Chondrocyte (in vitro differentiated cells): ENCODE results near the gene PMAIP1. TPM values are rescaled to one million over a fixed set of nuclear protein-coding genes. Genes with fewer than 3 reads are reported as not detected.

ENCODE experiments used
- DNase-seq: peaks from one replicate; pipeline ENCODE4 v3.0.0; 2021; ENCODE audit warnings: mixed read lengths, low spot score
- H3K27ac Mint-ChIP-seq: one replicate; pipeline ENCODE4 v1.8.0; 2021; ENCODE audit warnings: mild to moderate bottlenecking, moderate library complexity, mixed read lengths; ENCODE audit not compliant: unreplicated experiment
- H3K27me3 Mint-ChIP-seq: 2 replicates; pipeline ENCODE4 v1.8.0; 2021; ENCODE audit warnings: low read depth, mixed read lengths
- H3K36me3 Mint-ChIP-seq: 2 replicates; pipeline ENCODE4 v1.8.0; 2021; ENCODE audit warnings: low read depth, mixed read lengths
- H3K4me1 Mint-ChIP-seq: 2 replicates; pipeline ENCODE4 v1.8.0; 2021; ENCODE audit warnings: low read depth, mild to moderate bottlenecking, mixed read lengths
- H3K4me3 Mint-ChIP-seq: one replicate; pipeline ENCODE4 v1.8.0; 2021; ENCODE audit warnings: mild to moderate bottlenecking, moderate library complexity, mixed read lengths; ENCODE audit not compliant: unreplicated experiment
- H3K9me3 Mint-ChIP-seq: 2 replicates; pipeline ENCODE4 v1.8.0; 2021; ENCODE audit warnings: low read depth, mixed read lengths
- total RNA-seq: library from RNA; stranded (reverse); gene quantifications from 3 replicates; pipeline ENCODE4 v1.2.1, GENCODE V29; 2021
- TF ChIP-seq, protein P1 (sequence below): fragments of 200-600 bp; sonication (generic); IDR thresholded peaks from 2 replicates; pipeline ENCODE4 v1.5.0; 2021; ENCODE audit warnings: antibody characterized with exemption, mild to moderate bottlenecking, moderate library complexity

Gene PMAIP1
- total RNA-seq, 1 donor from 2014 or later, result 8.0 TPM

- DNase-seq, result no peak
- no peak overlapping the region for H3K27ac Mint-ChIP-seq
- H3K27me3 Mint-ChIP-seq, result peaks cover 4% of the 10 kb centered on the region
- no peaks in the 10 kb centered on the region for H3K4me1 Mint-ChIP-seq
- H3K4me3 Mint-ChIP-seq, result no peak overlapping the region
- no peaks in the 10 kb centered on the region for H3K9me3 Mint-ChIP-seq
- H3K36me3 Mint-ChIP-seq, result peaks cover 1% of the 10 kb centered on the region
- TF ChIP-seq, protein P1, sequence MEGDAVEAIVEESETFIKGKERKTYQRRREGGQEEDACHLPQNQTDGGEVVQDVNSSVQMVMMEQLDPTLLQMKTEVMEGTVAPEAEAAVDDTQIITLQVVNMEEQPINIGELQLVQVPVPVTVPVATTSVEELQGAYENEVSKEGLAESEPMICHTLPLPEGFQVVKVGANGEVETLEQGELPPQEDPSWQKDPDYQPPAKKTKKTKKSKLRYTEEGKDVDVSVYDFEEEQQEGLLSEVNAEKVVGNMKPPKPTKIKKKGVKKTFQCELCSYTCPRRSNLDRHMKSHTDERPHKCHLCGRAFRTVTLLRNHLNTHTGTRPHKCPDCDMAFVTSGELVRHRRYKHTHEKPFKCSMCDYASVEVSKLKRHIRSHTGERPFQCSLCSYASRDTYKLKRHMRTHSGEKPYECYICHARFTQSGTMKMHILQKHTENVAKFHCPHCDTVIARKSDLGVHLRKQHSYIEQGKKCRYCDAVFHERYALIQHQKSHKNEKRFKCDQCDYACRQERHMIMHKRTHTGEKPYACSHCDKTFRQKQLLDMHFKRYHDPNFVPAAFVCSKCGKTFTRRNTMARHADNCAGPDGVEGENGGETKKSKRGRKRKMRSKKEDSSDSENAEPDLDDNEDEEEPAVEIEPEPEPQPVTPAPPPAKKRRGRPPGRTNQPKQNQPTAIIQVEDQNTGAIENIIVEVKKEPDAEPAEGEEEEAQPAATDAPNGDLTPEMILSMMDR, result no peak
Observed at GRCh38 chr18:59941331-59941730, 41.5 kb downstream of the PMAIP1 start.

DNA sequence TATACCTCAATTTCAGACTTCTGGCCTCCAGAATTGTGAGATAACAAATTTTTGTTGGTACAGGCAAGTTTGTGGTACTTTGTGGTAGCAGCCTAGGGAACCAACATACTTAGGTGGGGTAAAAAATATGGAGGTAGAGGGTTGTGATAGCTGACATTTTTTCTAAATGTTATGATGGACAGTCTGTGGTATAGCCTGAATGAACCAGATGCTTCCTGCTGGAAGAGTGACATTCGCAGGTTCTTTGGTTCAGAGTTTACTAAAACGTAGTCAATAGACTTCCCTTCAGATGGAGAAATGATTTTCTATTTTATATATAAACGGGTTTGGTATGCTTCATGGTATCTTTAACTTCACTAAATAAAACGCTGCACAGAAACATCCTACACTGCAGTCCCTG lies 42.8 kb downstream of the PMAIP1 start:
- Mint-ChIP-seq H3K9me3 (no peaks in the 10 kb centered on the region), H3K27ac (no peak overlapping the region), H3K4me3 (no peak overlapping the region), H3K36me3 (peaks cover 1% of the 10 kb centered on the region), H3K27me3 (peaks cover 4% of the 10 kb centered on the region), H3K4me1 (no peaks in the 10 kb centered on the region)
- TF ChIP-seq, protein P1, result no peak
- no peak for DNase-seq

DNA sequence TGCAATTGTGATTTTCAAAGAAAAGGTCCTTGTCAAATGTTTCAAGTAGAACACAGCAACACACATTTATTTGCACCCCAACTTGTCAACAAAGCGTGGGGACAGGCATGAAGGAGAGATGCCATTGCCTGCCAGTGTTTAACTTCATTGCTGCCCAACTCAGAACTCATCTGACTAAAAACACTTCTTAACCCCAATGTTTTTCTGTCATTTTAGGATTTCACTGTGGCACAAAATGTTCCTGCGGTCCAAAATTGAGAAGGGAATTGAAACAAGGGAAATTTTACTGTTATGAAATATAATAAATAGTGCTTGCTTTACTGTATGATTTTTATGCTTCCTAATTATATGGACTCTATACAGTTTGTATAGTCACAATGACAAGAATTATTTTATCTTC lies 45.7 kb downstream of the PMAIP1 start:
- Mint-ChIP-seq H3K9me3 (no peaks in the 10 kb centered on the region), H3K4me1 (no peaks in the 10 kb centered on the region), H3K36me3 (no peaks in the 10 kb centered on the region), H3K27ac (no peak overlapping the region), H3K4me3 (no peak overlapping the region), H3K27me3 (no peaks in the 10 kb centered on the region)
- TF ChIP-seq, protein P1, result no peak
- no peak for DNase-seq

GRCh38 chr18:59950215-59950944 lies 50.6 kb downstream of the PMAIP1 start:
- no peak overlapping the region for H3K4me3 Mint-ChIP-seq
- TF ChIP-seq, protein P1, result no peak
- H3K9me3 Mint-ChIP-seq, result no peaks in the 10 kb centered on the region
- H3K4me1 Mint-ChIP-seq, result peaks cover 13% of the 10 kb centered on the region
- H3K27ac Mint-ChIP-seq, result no peak overlapping the region
- no peaks in the 10 kb centered on the region for H3K36me3 Mint-ChIP-seq
- no peak for DNase-seq
- no peaks in the 10 kb centered on the region for H3K27me3 Mint-ChIP-seq

GRCh38 chr18:59951591-59951990 lies 51.8 kb downstream of the PMAIP1 start:
- Mint-ChIP-seq H3K27me3 (no peaks in the 10 kb centered on the region), H3K36me3 (no peaks in the 10 kb centered on the region), H3K9me3 (no peaks in the 10 kb centered on the region), H3K4me1 (peaks cover 13% of the 10 kb centered on the region), H3K27ac (no peak overlapping the region), H3K4me3 (no peak overlapping the region)
- TF ChIP-seq, protein P1, result no peak
- no peak for DNase-seq
